Activated T-cell treated with anti-CD3 and anti-CD28 coated beads for 48 hours (primary cell): ENCODE data around the gene CXCL9.
"Not testable (repeated sequence)": the region's sequence is repeated elsewhere in the genome, so short reads cannot be mapped to it uniquely, and the experiment has no call there.

Experiments
- DNase-seq: peaks from one replicate; pipeline ENCODE4 v3.0.0-alpha.2; 2020; ENCODE audit warnings: low read depth

Gene CXCL9

DNA sequence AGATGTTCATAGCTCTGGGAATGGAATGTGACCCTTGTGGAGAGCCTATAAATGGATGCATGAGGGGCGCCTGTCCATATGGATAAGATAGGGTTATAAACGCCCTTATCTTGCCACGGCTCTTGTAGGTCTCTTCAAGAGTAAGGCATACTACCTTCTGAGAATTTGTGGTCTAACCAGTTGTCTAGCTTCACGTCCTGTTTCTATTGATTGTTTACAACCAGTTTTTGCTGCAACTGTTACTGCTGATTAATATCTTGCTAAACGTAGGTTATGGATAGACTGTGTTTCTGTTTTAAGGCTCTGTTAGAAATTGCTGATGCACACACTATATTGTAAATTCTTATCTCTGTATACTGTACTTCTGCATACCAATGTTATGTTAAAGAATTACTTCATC lies 52.5 kb downstream of the CXCL9 start:
- not testable (repeated sequence) for DNase-seq

DNA sequence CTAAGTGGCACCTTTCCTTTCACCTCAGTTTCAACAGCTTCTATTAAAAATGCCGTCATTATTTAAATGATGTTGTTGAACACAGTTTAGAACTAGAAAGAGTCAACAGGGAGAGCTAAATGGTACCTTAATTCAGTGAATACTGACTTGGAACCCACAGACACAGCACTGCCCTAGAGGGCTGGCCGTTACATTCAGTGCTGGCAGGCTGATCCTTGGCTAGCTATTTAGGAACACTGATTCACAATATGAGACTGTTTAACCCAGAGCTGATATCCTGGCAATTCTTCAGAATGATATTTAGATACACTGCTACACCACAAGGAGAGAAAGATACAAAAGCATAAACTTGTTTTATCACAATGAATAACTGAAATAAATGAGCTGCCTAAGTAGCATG lies 53.8 kb downstream of the CXCL9 start:
- no peak for DNase-seq
